LNCAP (cell line): ENCODE results near the gene MYOF.

Experiments
- CTCF ChIP-seq: fragments of 450-650 bp; IDR thresholded peaks from 2 replicates; pipeline ENCODE4 v1.5.1; 2017; ENCODE audit warnings: mild to moderate bottlenecking

Gene MYOF

GRCh38 chr10:93369588-93370164 lies 112.5 kb downstream of the MYOF start:
- TF ChIP-seq CTCF: no peak

- TF ChIP-seq CTCF: no peak
Measured at GRCh38 chr10:93368210-93368609, 113.9 kb downstream of the MYOF start.

GRCh38 chr10:93367664-93368063 lies 114.5 kb downstream of the MYOF start:
- TF ChIP-seq CTCF: no peak

GRCh38 chr10:93364966-93365365 lies 117.2 kb downstream of the MYOF start:
- no peak for TF ChIP-seq CTCF

- TF ChIP-seq CTCF: no peak
Measured at GRCh38 chr10:93363891-93364648, 118.1 kb downstream of the MYOF start.

GRCh38 chr10:93357680-93358079 lies 124.5 kb downstream of the MYOF start:
- TF ChIP-seq CTCF: peak; percentile 84

- no peak for TF ChIP-seq CTCF
Measured at GRCh38 chr10:93356516-93356915, 125.6 kb downstream of the MYOF start.
